HTR-8/SVneo (cell line): Measurements from ENCODE around the gene PCDH17.
A peak's percentile ranks its signal among the peaks of the same experiment; 100 is the strongest.

ENCODE experiments used
- DNase-seq: peaks from one replicate; pipeline ENCODE4 v3.0.0; 2011; ENCODE audit warnings: low spot score, mixed read lengths; ENCODE audit not compliant: insufficient read length
- FAIRE-seq: peaks from 2 replicates; lab custom pipeline; 2011; peaks lifted over from hg19 to GRCh38; lab: Jason Lieb, UNC

Gene PCDH17

GRCh38 chr13:57631596-57632275 is at the start of gene PCDH17:
Gene PCDH17 (plus strand): TSS chr13:57631744. CDS start chr13:57632547, 803 bp downstream.
- DNase-seq (peak; percentile 2), FAIRE-seq (no peak)

GRCh38 chr13:57582032-57582431 is 49.5 kb upstream of the PCDH17 start:
- no peak for DNase-seq
- no peak for FAIRE-seq

- no peak for FAIRE-seq
- DNase-seq, result no peak
Measured at GRCh38 chr13:57583529-57583928, 48.0 kb upstream of the PCDH17 start.

- FAIRE-seq (no peak), DNase-seq (no peak)
Measured at GRCh38 chr13:57588639-57589038, 42.9 kb upstream of the PCDH17 start.

- DNase-seq, result no peak
- no peak for FAIRE-seq
Measured at GRCh38 chr13:57595775-57596174, 35.8 kb upstream of the PCDH17 start.

GRCh38 chr13:57601536-57601935 is 30.0 kb upstream of the PCDH17 start:
- FAIRE-seq (no peak), DNase-seq (no peak)

GRCh38 chr13:57604442-57604841 is 27.1 kb upstream of the PCDH17 start:
- DNase-seq, result no peak
- FAIRE-seq, result no peak

GRCh38 chr13:57611969-57612368 is 19.6 kb upstream of the PCDH17 start:
- FAIRE-seq (no peak), DNase-seq (no peak)

- no peak for FAIRE-seq
- DNase-seq, result no peak
Measured at GRCh38 chr13:57612568-57612967, 19.0 kb upstream of the PCDH17 start.

- DNase-seq, result peak; percentile 12
- no peak for FAIRE-seq
Measured at GRCh38 chr13:57624565-57625435, 6.7 kb upstream of the PCDH17 start.

- DNase-seq (peak; percentile 9), FAIRE-seq (no peak)
Measured at GRCh38 chr13:57627663-57628062, 3.9 kb upstream of the PCDH17 start.

GRCh38 chr13:57629391-57629804 is 2.1 kb upstream of the PCDH17 start:
- DNase-seq (no peak), FAIRE-seq (no peak)

- peak; percentile 66 for DNase-seq
Measured at GRCh38 chr13:57629821-57630235, 1.7 kb upstream of the PCDH17 start.

GRCh38 chr13:57630661-57631595 is 616 bp upstream of the PCDH17 start:
- FAIRE-seq, result no peak
- peak; percentile 3 for DNase-seq

More at GRCh38 chr13:57629821-57630235, 1.7 kb upstream of the PCDH17 start:
- no peak for FAIRE-seq

GRCh38 chr13:57632276-57633140 is 964 bp downstream of the PCDH17 start:
- DNase-seq, result no peak
- no peak for FAIRE-seq

GRCh38 chr13:57633141-57633949 is 1.8 kb downstream of the PCDH17 start:
- FAIRE-seq (no peak), DNase-seq (no peak)

- FAIRE-seq (no peak), DNase-seq (no peak)
Measured at GRCh38 chr13:57633950-57634838, 2.6 kb downstream of the PCDH17 start.

- FAIRE-seq, result no peak
- no peak for DNase-seq
Measured at GRCh38 chr13:57634839-57635165, 3.3 kb downstream of the PCDH17 start.
